T-helper 17 cell (primary cell): ENCODE results near the gene EIF4E3. TPM values are rescaled to one million over a fixed set of nuclear protein-coding genes. Genes with fewer than 3 reads are reported as not detected.

ENCODE experiments used
- total RNA-seq, 4 donors: library from RNA in 2 of 4; stranded (reverse) in 2 of 4; gene quantifications; one replicate each; pipeline ENCODE4 v1.2.3 and lab custom pipeline; 2022 to 2026

EIF4E3 gene
- total RNA-seq, 2 donors from 2014 or later = 41.4 to 63.7 TPM

Other genes starting within 250 kb of the EIF4E3 start
- gene FOXP1, start 141.7 kb downstream of the EIF4E3 start, total RNA-seq = 100 to 1,000 TPM; 377 to 395 TPM
- gene GPR27, start 28.5 kb upstream of the EIF4E3 start, total RNA-seq = 1 to 10 TPM; 1.0 TPM
- gene PROK2, start 59.7 kb upstream of the EIF4E3 start, total RNA-seq = 1 to 10 TPM in 1 of 2 donors, under 1 TPM in 1; 0.65 to 1.5 TPM